ENCODE results near the gene AFF3. TPM values are rescaled to one million over a fixed set of nuclear protein-coding genes. Genes with fewer than 3 reads are reported as not detected.

The AFF3 gene
- polyA plus RNA-seq, 1 donor, result 3.9 TPM

- no peak for DNase-seq
Measured at GRCh38 chr2:99729104-99730025, 413.0 kb downstream of the AFF3 start.

GRCh38 chr2:99728166-99728565 is 414.2 kb downstream of the AFF3 start:
- DNase-seq, result no peak

GRCh38 chr2:99727199-99727598 is 415.2 kb downstream of the AFF3 start:
- no peak for DNase-seq

GRCh38 chr2:99726691-99727090 is 415.7 kb downstream of the AFF3 start:
- no peak for DNase-seq

- DNase-seq, result no peak
Measured at GRCh38 chr2:99725820-99726219, 416.6 kb downstream of the AFF3 start.

GRCh38 chr2:99722476-99722875 is 419.9 kb downstream of the AFF3 start:
- no peak for DNase-seq

GRCh38 chr2:99719102-99719501 is 423.3 kb downstream of the AFF3 start:
- DNase-seq, result no peak

GRCh38 chr2:99715956-99716355 is 426.4 kb downstream of the AFF3 start:
- no peak for DNase-seq

- DNase-seq, result no peak
Measured at GRCh38 chr2:99714349-99714748, 428.0 kb downstream of the AFF3 start.

- no peak for DNase-seq
Measured at GRCh38 chr2:99711144-99711543, 431.2 kb downstream of the AFF3 start.

- no peak for DNase-seq
Measured at GRCh38 chr2:99710721-99711120, 431.7 kb downstream of the AFF3 start.

- no peak for DNase-seq
Measured at GRCh38 chr2:99709229-99709628, 433.2 kb downstream of the AFF3 start.

- DNase-seq, result peak; percentile 68
Measured at GRCh38 chr2:99708231-99708630, 434.2 kb downstream of the AFF3 start.

GRCh38 chr2:99707592-99707991 is 434.8 kb downstream of the AFF3 start:
- DNase-seq, result no peak

GRCh38 chr2:99706735-99707134 is 435.7 kb downstream of the AFF3 start:
- DNase-seq, result no peak

- no peak for DNase-seq
Measured at GRCh38 chr2:99701503-99701902, 440.9 kb downstream of the AFF3 start.

- DNase-seq, result no peak
Measured at GRCh38 chr2:99700482-99701398, 441.6 kb downstream of the AFF3 start.

- DNase-seq, result no peak
Measured at GRCh38 chr2:99698896-99699295, 443.5 kb downstream of the AFF3 start.

- DNase-seq, result no peak
Measured at GRCh38 chr2:99697811-99698568, 444.4 kb downstream of the AFF3 start.

GRCh38 chr2:99695944-99696253 is 446.5 kb downstream of the AFF3 start:
- no peak for DNase-seq

- DNase-seq, result no peak
Measured at GRCh38 chr2:99695130-99695943, 447.1 kb downstream of the AFF3 start.

GRCh38 chr2:99694331-99694730 is 448.1 kb downstream of the AFF3 start:
- DNase-seq, result no peak

All from hindlimb muscle (tissue), 1 donor.